H1 (cell line): ENCODE measurements around the gene FAM98A. TPM values are rescaled to one million over a fixed set of nuclear protein-coding genes. Genes with fewer than 3 reads are reported as not detected.

Experiments
- CTCF ChIA-PET: fragments of 300-600 bp; sonication (Branson Sonifier 250); formaldehyde crosslinking; loops from one replicate; lab custom pipeline; 2021; ENCODE audit not compliant: partially characterized antibody; lab: Charles Lee
- POLR2A ChIA-PET: fragments of 300-600 bp; sonication (Branson Sonifier 250); formaldehyde crosslinking; loops from one replicate; lab custom pipeline; 2021; ENCODE audit warnings: inconsistent platforms; ENCODE audit not compliant: partially characterized antibody; lab: Charles Lee
- DNase-seq, 2 experiments: peaks; one replicate each; pipeline versions ENCODE4 v3.0.0 to v3.0.0-alpha.2; 2010 to 2022; ENCODE audit warnings: low spot score in 2 of 2, low read depth in 1 of 2, mixed read lengths in 1 of 2
- FAIRE-seq: peaks from 2 replicates; lab custom pipeline; 2011; peaks lifted over from hg19 to GRCh38; lab: Jason Lieb, UNC
- H2AFZ ChIP-seq: 2 replicates; pipeline ENCODE4 v1.8.1; 2012; ENCODE audit warnings: low read length, inconsistent platforms
- H2AK5ac ChIP-seq: 2 replicates; pipeline ENCODE4 v1.6.1; 2013; ENCODE audit warnings: low read depth, low read length
- H2BK120ac ChIP-seq: replicated peaks from 2 replicates; pipeline ENCODE3; 2013; ENCODE audit warnings: low read depth, low read length, inconsistent platforms
- H2BK12ac ChIP-seq: 2 replicates; pipeline ENCODE4 v1.6.1; 2013; ENCODE audit warnings: low read depth, low read length
- H2BK15ac ChIP-seq: 2 replicates; pipeline ENCODE4 v1.6.1; 2013; ENCODE audit warnings: low read length
- H2BK20ac ChIP-seq: 2 replicates; pipeline ENCODE4 v1.6.1; 2013; ENCODE audit warnings: low read length
- H2BK5ac ChIP-seq: 2 replicates; pipeline ENCODE4 v1.6.1; 2013; ENCODE audit warnings: low read depth, low read length
- H3K14ac ChIP-seq: 2 replicates; pipeline ENCODE4 v1.6.1; 2013; ENCODE audit warnings: inconsistent platforms; ENCODE audit not compliant: insufficient read length
- H3K18ac ChIP-seq: 2 replicates; pipeline ENCODE4 v1.6.1; 2013; ENCODE audit warnings: low read length; ENCODE audit errors: extremely low read depth
- H3K23ac ChIP-seq: 2 replicates; pipeline ENCODE4 v1.6.1; 2013; ENCODE audit warnings: inconsistent platforms; ENCODE audit not compliant: insufficient read length
- H3K23me2 ChIP-seq: 2 replicates; pipeline ENCODE4 v1.6.1; 2013; ENCODE audit warnings: low read depth, low read length
- H3K27ac ChIP-seq: 2 replicates; pipeline ENCODE4 v1.6.1; 2011; ENCODE audit warnings: low read depth, low read length, inconsistent platforms
- H3K27me3 ChIP-seq, 4 experiments: replicated peaks in 1 of 4; 1 replicate in 1 of 4; 2 replicates in 3 of 4; pipeline versions ENCODE4 v1.6.1 to v1.8.1; 2011 to 2013; ENCODE audit warnings: low read length in 3 of 4, mild to moderate bottlenecking in 3 of 4, inconsistent platforms in 2 of 4, mixed read lengths in 2 of 4, moderate library complexity in 1 of 4; ENCODE audit not compliant: control insufficient read depth in 3 of 4, insufficient read depth in 3 of 4; ENCODE audit errors: extremely low read depth in 1 of 4
- H3K36me3 ChIP-seq, 4 experiments: 2 replicates each; pipeline versions ENCODE4 v1.6.1 to v1.8.1; 2011 to 2013; ENCODE audit warnings: mild to moderate bottlenecking in 4 of 4, low read length in 3 of 4, moderate library complexity in 2 of 4, control low read depth in 1 of 4, inconsistent platforms in 1 of 4; ENCODE audit not compliant: insufficient read depth in 4 of 4, control insufficient read depth in 2 of 4
- H3K4ac ChIP-seq: replicated peaks from 2 replicates; pipeline ENCODE3; 2013; ENCODE audit warnings: low read length, low read depth, mixed read lengths, inconsistent platforms; ENCODE audit not compliant: insufficient read length
- H3K4me1 ChIP-seq, 4 experiments: replicated peaks in 1 of 4; 1 replicate in 1 of 4; 2 replicates in 3 of 4; pipeline versions ENCODE4 v1.6.1 to v1.8.1; 2011 to 2013; ENCODE audit warnings: low read length in 3 of 4, inconsistent platforms in 2 of 4, mixed read lengths in 1 of 4; ENCODE audit not compliant: insufficient read depth in 4 of 4, control insufficient read depth in 3 of 4
- H3K4me2 ChIP-seq, 2 experiments: 2 replicates each; pipeline versions ENCODE4 v1.6.1 to v1.8.1; 2011 to 2013; ENCODE audit warnings: low read depth in 2 of 2, low read length in 2 of 2, control low read depth in 1 of 2, inconsistent platforms in 1 of 2, mild to moderate bottlenecking in 1 of 2; ENCODE audit not compliant: insufficient read depth in 1 of 2
- H3K4me3 ChIP-seq, 4 experiments: fragments of 200-600, 300-600 bp in 1 of 4; sonication (generic), shearing (Covaris generic), sonication (Bioruptor Twin) in 1 of 4; 2 replicates each; pipeline versions ENCODE4 v1.5.1 to v1.8.1; 2011 to 2016; ENCODE audit warnings: low read length in 4 of 4, low read depth in 3 of 4, control low read depth in 2 of 4, inconsistent platforms in 2 of 4, mild to moderate bottlenecking in 2 of 4, mixed read lengths in 1 of 4, moderate library complexity in 1 of 4; ENCODE audit not compliant: insufficient read depth in 2 of 4; ENCODE audit errors: extremely low read depth in 1 of 4
- H3K56ac ChIP-seq: replicated peaks from 2 replicates; pipeline ENCODE3; 2013; ENCODE audit warnings: low read depth, mild to moderate bottlenecking, mixed read lengths, low read length, inconsistent platforms; ENCODE audit not compliant: insufficient read length
- H3K79me1 ChIP-seq: 2 replicates; pipeline ENCODE4 v1.6.1; 2013; ENCODE audit warnings: low read depth, low read length, control low read depth
- H3K79me2 ChIP-seq, 2 experiments: 2 replicates each; pipeline versions ENCODE4 v1.6.1 to v1.8.1; 2012 to 2013; ENCODE audit warnings: low read length in 2 of 2, mild to moderate bottlenecking in 2 of 2, inconsistent platforms in 1 of 2; ENCODE audit not compliant: insufficient read depth in 2 of 2, control insufficient read depth in 1 of 2
- H3K9ac ChIP-seq, 4 experiments: replicated peaks in 1 of 4; 1 replicate in 1 of 4; 2 replicates in 3 of 4; pipeline versions ENCODE4 v1.6.1 to v1.8.1; 2011 to 2013; ENCODE audit warnings: low read depth in 3 of 4, low read length in 3 of 4, control low read depth in 2 of 4, mild to moderate bottlenecking in 2 of 4, moderate library complexity in 2 of 4, inconsistent platforms in 1 of 4; ENCODE audit errors: extremely low read depth in 1 of 4
- H3K9me3 ChIP-seq, 2 experiments: 2 replicates each; pipeline versions ENCODE4 v1.6.1 to v1.8.1; 2012 to 2013; ENCODE audit warnings: mild to moderate bottlenecking in 2 of 2, moderate library complexity in 2 of 2, control low read depth in 1 of 2, inconsistent platforms in 1 of 2, low read depth in 1 of 2, low read length in 1 of 2, mixed read lengths in 1 of 2; ENCODE audit not compliant: insufficient read depth in 2 of 2
- H4K20me1 ChIP-seq, 2 experiments: replicated peaks in 1 of 2; 2 replicates each; pipeline versions ENCODE3 to v1.8.1; 2011 to 2013; ENCODE audit warnings: inconsistent platforms in 2 of 2, low read length in 2 of 2, mild to moderate bottlenecking in 1 of 2; ENCODE audit not compliant: insufficient read depth in 2 of 2, control insufficient read depth in 1 of 2
- H4K5ac ChIP-seq: 2 replicates; pipeline ENCODE4 v1.6.1; 2013; ENCODE audit warnings: low read length, low read depth, mixed read lengths, inconsistent platforms; ENCODE audit not compliant: insufficient read length
- H4K8ac ChIP-seq: 2 replicates; pipeline ENCODE4 v1.8.0; 2013; ENCODE audit warnings: mild to moderate bottlenecking, moderate library complexity, low read length, inconsistent platforms; ENCODE audit not compliant: insufficient read depth; ENCODE audit errors: extremely low read depth
- H4K91ac ChIP-seq: replicated peaks from 2 replicates; pipeline ENCODE3; 2013; ENCODE audit warnings: low read length, mixed read lengths, inconsistent platforms; ENCODE audit not compliant: insufficient read length
- BACH1 ChIP-seq: IDR thresholded peaks from 2 replicates; pipeline ENCODE4 v1.6.1; 2012; ENCODE audit warnings: low read length, improper control_type of control experiment
- BRCA1 ChIP-seq: IDR thresholded peaks from 2 replicates; pipeline ENCODE4 v1.6.1; 2012; ENCODE audit warnings: low read depth, low read length, improper control_type of control experiment
- JUND ChIP-seq: IDR thresholded peaks from 2 replicates; pipeline ENCODE4 v1.6.1; 2011; ENCODE audit warnings: mild to moderate bottlenecking, improper control_type of control experiment, low read length
- KDM1A ChIP-seq: fragments of 200-600, 300-600 bp; sonication (generic); IDR thresholded peaks from 2 replicates; pipeline ENCODE4 v1.7.1; 2016; ENCODE audit warnings: mild to moderate bottlenecking, low read length, borderline replicate concordance
- SIRT6 ChIP-seq: IDR thresholded peaks from one replicate; pipeline ENCODE4 v1.7.1; 2012; ENCODE audit warnings: low read length, inconsistent platforms
- SUZ12 ChIP-seq: fragments of 200-600 bp; sonication (generic); IDR thresholded peaks from 2 replicates; pipeline ENCODE4 v1.6.1; 2012; ENCODE audit warnings: mild to moderate bottlenecking, inconsistent platforms, low read length, moderate library complexity, mixed read lengths
- TAF7 ChIP-seq: optimal IDR thresholded peaks from 2 replicates; pipeline ENCODE3; 2011; ENCODE audit warnings: low read depth, mild to moderate bottlenecking, inconsistent platforms, low read length, moderate library complexity, borderline replicate concordance
- TBP ChIP-seq: IDR thresholded peaks from 2 replicates; pipeline ENCODE4 v1.6.1; 2011; ENCODE audit warnings: low read depth, low read length, improper control_type of control experiment
- TEAD4 ChIP-seq: IDR thresholded peaks from 2 replicates; pipeline ENCODE4 v1.6.1; 2012; ENCODE audit warnings: low read depth, low read length, inconsistent platforms, mixed read lengths
- WGBS, 2 experiments: shearing (Covaris generic) in 1 of 2; methylation state at CpG; one replicate each; pipeline versions ENCODE4 v1.1.6 to v1.1.7; 2013 to 2015; ENCODE audit warnings: low lambda C conversion rate in 2 of 2, mixed read lengths in 2 of 2, inconsistent platforms in 1 of 2, low coverage in 1 of 2, missing lambda C conversion rate in 1 of 2; ENCODE audit not compliant: insufficient replicate concordance in 2 of 2, insufficient coverage in 1 of 2, insufficient read length in 1 of 2; ENCODE audit errors: extremely low coverage in 1 of 2, missing lambda C conversion rate in 1 of 2; 5-methylcytosine and 5-hydroxymethylcytosine counted together
- polyA plus RNA-seq, 7 experiments: library from polyadenylated mRNA; depleted of rRNA in 3 of 7; stranded (reverse) in 5 of 7; unstranded in 2 of 7; fragments of >200 nt in 5 of 7; fragments of 200-250 nt in 2 of 7; gene quantifications; 1 replicate in 5 of 7; 2 replicates in 1 of 7; 4 replicates in 1 of 7; pipeline versions ENCODE4 v1.2.1 to v1.2.3, GENCODE V29; 2011 to 2013; ENCODE audit warnings: missing spikeins in 2 of 7, mixed read lengths in 2 of 7
- total RNA-seq: library from RNA; stranded (reverse); fragmentation: NEBNext Ultra II Directional; extraction: Animal tissue kit (Norgen Biotek cat#: 25700); gene quantifications from 2 replicates; pipeline ENCODE4 v1.2.1, GENCODE V29; 2021
- TF ChIP-seq, protein P1 (sequence below), 3 experiments: IDR thresholded peaks; 1 replicate in 2 of 3; 2 replicates in 1 of 3; pipeline versions ENCODE4 v1.5.1 to v1.6.1; 2011; ENCODE audit warnings: low read length in 3 of 3, mild to moderate bottlenecking in 3 of 3, inconsistent platforms in 2 of 3, low read depth in 1 of 3, moderate library complexity in 1 of 3; ENCODE audit not compliant: insufficient read depth in 1 of 3; ENCODE audit errors: control extremely low read depth in 1 of 3
- TF ChIP-seq, protein P2 (sequence below): IDR thresholded peaks from 2 replicates; pipeline ENCODE4 v1.6.1; 2012; ENCODE audit warnings: low read length, inconsistent platforms

FAM98A gene
- total and polyA plus RNA-seq, 2 of the 8 experiments (the other 6 are each of a cell fraction or from before 2014, with no cell fraction given): 53.2 to 103 TPM

- Histone ChIP-seq H3K4me3 (no peak overlapping the region), H3K56ac (no peak overlapping the region), H2BK15ac (no peak overlapping the region), H2BK5ac (no peak overlapping the region), H3K79me2 (no peaks in the 10 kb centered on the region), H3K23me2 (no peaks in the 10 kb centered on the region), H3K4me2 (no peak overlapping the region), H3K18ac (no peak overlapping the region), H3K4ac (no peak overlapping the region), H2AFZ (no peak overlapping the region), H2BK120ac (no peak overlapping the region), H2BK12ac (no peak overlapping the region), H4K8ac (no peak overlapping the region), H3K4me1 (peaks cover 0 to 7% (median 0%) of the 10 kb centered on the region in 4 experiments; a peak in 1 of 7 replicates), H3K79me1 (no peaks in the 10 kb centered on the region), H4K91ac (no peak overlapping the region), H3K27ac (no peak overlapping the region), H2AK5ac (no peak overlapping the region), H3K9ac (no peak overlapping the region), H3K14ac (no peak overlapping the region), H3K36me3 (no peaks in the 10 kb centered on the region), H3K9me3 (no peaks in the 10 kb centered on the region), H4K5ac (no peak overlapping the region), H2BK20ac (no peak overlapping the region), H4K20me1 (no peaks in the 10 kb centered on the region), H3K27me3 (no peaks in the 10 kb centered on the region), H3K23ac (no peak overlapping the region)
- CTCF ChIA-PET: interaction anchor here (1.6 kb wide), 1 partner anchor 9 kb away, joined by 6 read pairs; no protein-coding TSS in a partner anchor
- WGBS, 2 experiments: 81% methylated on average over 6 of the region's 6 CpGs; no CpG with 5 or more reads in 1 of the 2 experiments
- DNase-seq (no peak), FAIRE-seq (no peak)
- POLR2A ChIA-PET: no interaction called here
- TF ChIP-seq, protein P1, sequence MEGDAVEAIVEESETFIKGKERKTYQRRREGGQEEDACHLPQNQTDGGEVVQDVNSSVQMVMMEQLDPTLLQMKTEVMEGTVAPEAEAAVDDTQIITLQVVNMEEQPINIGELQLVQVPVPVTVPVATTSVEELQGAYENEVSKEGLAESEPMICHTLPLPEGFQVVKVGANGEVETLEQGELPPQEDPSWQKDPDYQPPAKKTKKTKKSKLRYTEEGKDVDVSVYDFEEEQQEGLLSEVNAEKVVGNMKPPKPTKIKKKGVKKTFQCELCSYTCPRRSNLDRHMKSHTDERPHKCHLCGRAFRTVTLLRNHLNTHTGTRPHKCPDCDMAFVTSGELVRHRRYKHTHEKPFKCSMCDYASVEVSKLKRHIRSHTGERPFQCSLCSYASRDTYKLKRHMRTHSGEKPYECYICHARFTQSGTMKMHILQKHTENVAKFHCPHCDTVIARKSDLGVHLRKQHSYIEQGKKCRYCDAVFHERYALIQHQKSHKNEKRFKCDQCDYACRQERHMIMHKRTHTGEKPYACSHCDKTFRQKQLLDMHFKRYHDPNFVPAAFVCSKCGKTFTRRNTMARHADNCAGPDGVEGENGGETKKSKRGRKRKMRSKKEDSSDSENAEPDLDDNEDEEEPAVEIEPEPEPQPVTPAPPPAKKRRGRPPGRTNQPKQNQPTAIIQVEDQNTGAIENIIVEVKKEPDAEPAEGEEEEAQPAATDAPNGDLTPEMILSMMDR (IDR thresholded peaks at IDR 0.05; ENCODE audit: control extremely low read depth in 1 of 3, insufficient read depth in 1 of 3, low read depth in 1 of 3, low read length in 3 of 3): no peak
- no peak for TF ChIP-seq SUZ12
- TF ChIP-seq KDM1A: no peak
- no peak for TF ChIP-seq JUND
- no peak for TF ChIP-seq BACH1
- TF ChIP-seq SIRT6: no peak
- TF ChIP-seq, protein P2, sequence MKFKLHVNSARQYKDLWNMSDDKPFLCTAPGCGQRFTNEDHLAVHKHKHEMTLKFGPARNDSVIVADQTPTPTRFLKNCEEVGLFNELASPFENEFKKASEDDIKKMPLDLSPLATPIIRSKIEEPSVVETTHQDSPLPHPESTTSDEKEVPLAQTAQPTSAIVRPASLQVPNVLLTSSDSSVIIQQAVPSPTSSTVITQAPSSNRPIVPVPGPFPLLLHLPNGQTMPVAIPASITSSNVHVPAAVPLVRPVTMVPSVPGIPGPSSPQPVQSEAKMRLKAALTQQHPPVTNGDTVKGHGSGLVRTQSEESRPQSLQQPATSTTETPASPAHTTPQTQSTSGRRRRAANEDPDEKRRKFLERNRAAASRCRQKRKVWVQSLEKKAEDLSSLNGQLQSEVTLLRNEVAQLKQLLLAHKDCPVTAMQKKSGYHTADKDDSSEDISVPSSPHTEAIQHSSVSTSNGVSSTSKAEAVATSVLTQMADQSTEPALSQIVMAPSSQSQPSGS: no peak
- no peak for TF ChIP-seq TBP
- TF ChIP-seq TAF7: no peak
- no peak for TF ChIP-seq BRCA1
- TF ChIP-seq TEAD4: no peak
These were observed 25.4 kb downstream of the FAM98A start for GRCh38 chr2:33573657-33574056.
